Epidermal melanocyte (primary cell): Measurements from ENCODE around the gene NEURL1B.
A peak's percentile ranks its signal among the peaks of the same experiment; 100 is the strongest.
"Not testable (repeated sequence)": the region's sequence is repeated elsewhere in the genome, so short reads cannot be mapped to it uniquely, and the experiment has no call there.

ENCODE experiments used
- DNase-seq: peaks from one replicate; pipeline ENCODE4 v3.0.0; 2011; ENCODE audit warnings: low spot score; ENCODE audit not compliant: insufficient read length

Gene NEURL1B

GRCh38 chr5:172694541-172694940 lies 53.5 kb downstream of the NEURL1B start:
- DNase-seq = no peak

GRCh38 chr5:172695232-172696054 lies 54.4 kb downstream of the NEURL1B start:
- DNase-seq = no peak

- no peak for DNase-seq
Observed at GRCh38 chr5:172696171-172696849, 55.2 kb downstream of the NEURL1B start.

- DNase-seq = peak; percentile 83
Observed at GRCh38 chr5:172697123-172698121, 56.4 kb downstream of the NEURL1B start.

- no peak for DNase-seq
Observed at GRCh38 chr5:172699423-172699822, 58.4 kb downstream of the NEURL1B start.

GRCh38 chr5:172699999-172700364 lies 58.9 kb downstream of the NEURL1B start:
- no peak for DNase-seq

GRCh38 chr5:172700365-172701290 lies 59.6 kb downstream of the NEURL1B start:
- no peak for DNase-seq

GRCh38 chr5:172701291-172701656 lies 60.2 kb downstream of the NEURL1B start:
- no peak for DNase-seq

GRCh38 chr5:172703952-172704351 lies 62.9 kb downstream of the NEURL1B start:
- no peak for DNase-seq

- DNase-seq = no peak
Observed at GRCh38 chr5:172705576-172706084, 64.6 kb downstream of the NEURL1B start.

- no peak for DNase-seq
Observed at GRCh38 chr5:172706796-172707195, 65.7 kb downstream of the NEURL1B start.

GRCh38 chr5:172707285-172708182 lies 66.5 kb downstream of the NEURL1B start:
- DNase-seq = no peak

GRCh38 chr5:172708183-172708505 lies 67.1 kb downstream of the NEURL1B start:
- DNase-seq = no peak

GRCh38 chr5:172710676-172711075 lies 69.6 kb downstream of the NEURL1B start:
- DNase-seq = no peak

GRCh38 chr5:172711321-172711861 lies 70.3 kb downstream of the NEURL1B start:
- not testable (repeated sequence) for DNase-seq

GRCh38 chr5:172712610-172713009 lies 71.5 kb downstream of the NEURL1B start:
- DNase-seq = no peak

- DNase-seq = no peak
Observed at GRCh38 chr5:172713113-172713808, 72.2 kb downstream of the NEURL1B start.

GRCh38 chr5:172713809-172714490 lies 72.9 kb downstream of the NEURL1B start:
- no peak for DNase-seq
